Measurements from ENCODE around the gene SERPIND1.
A peak's percentile ranks its signal among the peaks of the same experiment; 100 is the strongest.

The SERPIND1 gene

DNA sequence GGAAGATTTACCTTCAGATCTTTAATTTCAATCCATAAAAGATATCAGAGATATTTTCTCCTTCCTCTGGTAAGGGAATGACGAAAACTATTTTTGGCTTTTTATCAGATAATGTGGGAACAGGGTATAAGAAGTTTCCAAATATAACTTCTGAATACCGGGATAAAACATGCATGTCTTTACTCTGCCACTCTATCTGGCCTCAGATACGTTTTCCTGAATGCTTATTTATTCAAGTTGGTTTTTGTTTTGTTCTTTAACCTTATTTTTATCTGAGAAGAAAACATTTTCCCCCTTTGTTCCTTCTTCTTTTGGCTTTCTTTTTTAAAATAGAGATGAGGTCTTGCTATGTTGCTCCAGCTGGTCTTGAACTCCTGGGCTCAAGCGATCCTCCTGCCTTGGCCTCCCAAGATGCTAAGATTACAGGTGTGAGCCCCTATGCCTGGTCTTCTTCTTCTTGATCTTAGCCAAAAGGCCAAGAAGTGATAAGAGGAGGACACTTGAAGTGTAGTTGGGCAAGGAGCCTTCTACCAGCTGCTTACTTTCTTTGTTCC is 1.5 kb downstream of the SERPIND1 start:
- DNase-seq (ENCODE audit: low spot score), result no peak

DNA sequence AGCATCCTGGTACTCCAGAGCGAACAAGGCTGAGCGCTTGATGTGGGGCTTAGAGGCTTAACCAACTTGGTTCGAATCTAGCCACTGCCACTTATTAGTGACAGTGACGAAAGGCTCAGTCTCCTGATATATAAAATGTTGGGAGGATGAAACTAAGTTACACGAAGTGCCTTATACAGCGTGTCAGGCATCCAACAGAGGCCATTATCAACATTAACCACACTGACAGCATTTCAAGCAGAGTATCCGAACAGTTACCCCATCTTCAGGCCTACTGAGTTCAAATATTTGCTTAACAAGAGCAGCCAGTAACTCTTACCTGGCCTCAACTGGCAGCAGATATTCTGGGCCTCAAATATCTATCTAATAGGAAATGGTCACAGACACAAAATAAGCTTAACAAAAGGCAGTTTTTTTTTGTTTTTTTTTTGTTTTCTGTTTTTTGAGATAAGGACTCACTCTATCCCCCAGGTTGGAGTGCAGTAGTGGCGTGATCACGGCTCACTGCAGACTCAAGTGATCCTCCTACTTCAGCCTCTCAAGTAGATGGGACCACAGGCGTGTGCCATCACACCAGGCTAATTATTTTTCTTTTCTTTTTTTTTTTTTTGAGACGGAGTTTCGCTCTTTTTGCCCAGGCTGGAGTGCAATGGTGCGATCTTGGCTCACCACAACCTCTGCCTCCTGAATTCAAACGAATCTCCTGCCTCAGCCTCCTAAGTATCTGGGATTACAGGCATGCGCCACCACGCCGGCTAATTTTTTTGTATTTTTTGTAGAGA is 2.9 kb downstream of the SERPIND1 start:
- DNase-seq (ENCODE audit: low spot score), result no peak

DNA sequence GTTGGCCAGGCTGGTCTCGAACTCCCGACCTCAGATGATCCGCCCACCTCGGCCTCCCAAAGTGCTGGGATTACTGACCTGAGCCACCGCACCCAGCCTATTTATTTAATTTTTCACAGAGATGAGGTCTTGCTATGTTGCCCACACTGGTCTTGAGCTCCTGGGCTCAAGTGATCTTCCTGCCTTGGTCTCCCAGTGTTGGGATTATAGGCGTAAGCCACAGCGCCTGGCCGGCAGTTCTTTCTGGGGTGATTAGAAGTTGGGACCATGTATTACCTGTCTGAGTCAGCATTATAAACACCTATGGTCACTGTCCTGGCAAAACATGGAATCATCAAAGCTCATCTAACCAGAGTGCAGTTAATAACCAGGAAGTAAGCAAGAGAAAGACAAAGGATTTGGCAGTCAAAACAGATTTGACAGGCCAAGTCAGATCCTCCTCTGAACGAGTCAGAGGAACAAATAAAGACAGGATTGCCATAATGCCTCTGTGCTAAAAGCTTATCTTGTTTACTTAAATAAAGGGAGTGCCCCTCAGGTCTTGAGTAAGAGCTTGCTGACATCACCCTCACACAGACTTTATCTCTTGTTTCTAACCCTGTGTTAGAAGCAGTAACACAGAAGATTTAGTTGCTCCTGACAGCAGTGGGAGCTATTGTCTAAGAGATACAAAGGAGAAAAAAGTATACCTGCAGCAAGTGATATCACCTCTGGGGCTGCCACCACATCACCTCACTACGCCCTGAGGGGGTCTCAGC is 3.7 kb downstream of the SERPIND1 start:
- peak; percentile 21 for DNase-seq (ENCODE audit: low spot score)

DNA sequence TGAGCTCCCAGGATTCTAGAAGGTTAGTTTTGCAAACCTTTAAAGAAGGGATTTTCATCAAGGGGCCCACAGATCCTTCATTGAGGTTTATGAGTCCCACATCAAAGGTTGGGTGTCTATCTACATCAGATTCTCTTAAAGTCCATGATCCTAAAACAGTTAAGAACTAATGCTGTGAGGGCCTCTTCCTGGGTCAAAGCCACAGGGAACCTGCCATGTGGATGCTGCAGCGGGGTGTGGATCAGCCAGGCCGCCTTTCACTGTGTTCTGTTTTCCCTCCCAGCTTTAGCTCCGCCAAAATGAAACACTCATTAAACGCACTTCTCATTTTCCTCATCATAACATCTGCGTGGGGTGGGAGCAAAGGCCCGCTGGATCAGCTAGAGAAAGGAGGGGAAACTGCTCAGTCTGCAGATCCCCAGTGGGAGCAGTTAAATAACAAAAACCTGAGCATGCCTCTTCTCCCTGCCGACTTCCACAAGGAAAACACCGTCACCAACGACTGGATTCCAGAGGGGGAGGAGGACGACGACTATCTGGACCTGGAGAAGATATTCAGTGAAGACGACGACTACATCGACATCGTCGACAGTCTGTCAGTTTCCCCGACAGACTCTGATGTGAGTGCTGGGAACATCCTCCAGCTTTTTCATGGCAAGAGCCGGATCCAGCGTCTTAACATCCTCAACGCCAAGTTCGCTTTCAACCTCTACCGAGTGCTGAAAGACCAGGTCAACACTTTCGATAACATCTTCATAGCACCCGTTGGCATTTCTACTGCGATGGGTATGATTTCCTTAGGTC is 5.3 kb downstream of the SERPIND1 start:
- DNase-seq (ENCODE audit: low spot score), result no peak

DNA sequence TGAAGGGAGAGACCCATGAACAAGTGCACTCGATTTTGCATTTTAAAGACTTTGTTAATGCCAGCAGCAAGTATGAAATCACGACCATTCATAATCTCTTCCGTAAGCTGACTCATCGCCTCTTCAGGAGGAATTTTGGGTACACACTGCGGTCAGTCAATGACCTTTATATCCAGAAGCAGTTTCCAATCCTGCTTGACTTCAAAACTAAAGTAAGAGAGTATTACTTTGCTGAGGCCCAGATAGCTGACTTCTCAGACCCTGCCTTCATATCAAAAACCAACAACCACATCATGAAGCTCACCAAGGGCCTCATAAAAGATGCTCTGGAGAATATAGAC is 5.9 kb downstream of the SERPIND1 start:
- DNase-seq (ENCODE audit: low spot score), result no peak

DNA sequence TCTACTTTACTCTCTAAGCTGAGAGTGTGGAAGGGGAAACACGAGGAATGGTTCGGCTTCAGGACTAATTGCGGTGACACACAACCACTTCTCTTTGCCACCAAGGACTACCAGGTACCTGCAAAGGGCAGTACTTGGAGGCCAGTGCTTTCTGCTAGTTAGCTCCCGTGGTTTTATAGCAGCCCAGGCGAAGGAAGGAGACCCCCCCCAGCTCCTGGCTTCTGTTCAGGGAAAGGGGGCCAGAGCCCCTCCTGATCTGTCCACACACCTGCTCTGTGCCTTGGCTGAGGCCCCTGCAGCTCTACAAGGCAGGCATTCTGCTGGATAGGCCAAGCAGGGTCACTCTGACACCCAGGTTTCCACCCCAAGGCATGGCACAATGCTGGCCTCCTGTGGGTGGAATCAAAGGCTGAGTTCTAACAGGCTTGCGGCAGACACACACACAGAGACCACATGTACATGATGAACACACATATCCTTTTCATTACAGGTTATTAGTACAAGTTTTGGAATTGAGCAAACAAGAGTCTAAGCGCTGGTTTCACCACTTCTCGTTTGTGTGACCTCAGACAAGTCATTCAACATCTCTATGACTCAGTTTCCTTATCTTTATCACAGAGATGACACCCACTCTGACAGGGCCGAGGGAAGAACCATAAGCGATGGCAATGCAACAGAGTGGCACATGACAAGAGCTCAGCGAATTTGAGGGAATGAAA is 7.5 kb downstream of the SERPIND1 start:
- DNase-seq (ENCODE audit: low spot score), result peak; percentile 67

DNA sequence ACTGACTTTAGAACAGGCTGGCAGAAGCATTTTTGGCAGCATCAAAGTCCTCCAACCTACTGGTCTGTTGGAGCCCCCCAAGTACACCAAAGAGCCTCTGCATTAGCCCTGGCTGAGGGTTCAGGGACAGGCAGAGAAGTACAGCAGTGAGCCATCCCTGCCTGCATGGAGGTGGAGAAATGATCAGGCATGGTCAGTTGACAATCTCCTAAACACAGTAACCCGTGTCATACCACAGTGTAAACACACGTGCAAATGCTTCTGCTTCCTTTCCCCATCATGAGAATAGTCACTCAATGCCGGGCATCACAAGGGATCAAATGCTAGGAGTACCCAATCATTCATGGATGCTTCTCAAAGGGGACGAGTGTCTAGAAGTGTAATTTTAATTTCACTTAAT is 8.2 kb downstream of the SERPIND1 start:
- no peak for DNase-seq (ENCODE audit: low spot score)

DNA sequence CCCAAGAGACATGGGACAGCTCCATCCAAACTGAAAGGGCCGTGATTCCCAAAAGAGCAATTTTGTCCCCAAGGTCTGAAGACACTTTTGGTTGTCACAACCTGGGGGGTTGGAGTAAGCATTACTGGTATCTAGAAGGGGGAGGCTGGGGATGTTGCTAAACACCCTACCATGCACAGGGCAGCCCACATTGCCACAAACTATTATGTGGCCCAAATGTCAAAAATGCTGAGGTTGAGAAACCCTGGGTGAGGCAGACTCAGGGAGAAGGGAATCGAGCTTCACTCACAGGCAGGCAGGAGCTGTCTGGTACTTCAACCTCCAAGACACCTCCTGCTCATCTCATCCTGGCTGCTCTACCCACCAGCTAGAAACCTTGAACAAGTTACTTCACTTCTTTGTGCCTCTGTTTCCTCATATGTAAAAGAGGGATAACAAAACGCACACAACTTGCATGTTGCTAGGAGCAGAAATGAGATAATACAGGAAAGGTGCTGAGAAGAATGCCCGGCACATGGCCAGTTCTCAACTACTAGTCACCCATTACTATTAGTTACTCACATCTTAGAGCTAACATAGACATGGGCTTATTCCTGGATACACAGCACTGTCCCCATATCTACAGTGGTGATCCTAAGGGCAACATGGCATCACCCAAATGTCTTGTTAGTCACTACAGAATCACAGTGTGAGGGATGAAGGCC is 8.8 kb downstream of the SERPIND1 start:
- no peak for DNase-seq (ENCODE audit: low spot score)

DNA sequence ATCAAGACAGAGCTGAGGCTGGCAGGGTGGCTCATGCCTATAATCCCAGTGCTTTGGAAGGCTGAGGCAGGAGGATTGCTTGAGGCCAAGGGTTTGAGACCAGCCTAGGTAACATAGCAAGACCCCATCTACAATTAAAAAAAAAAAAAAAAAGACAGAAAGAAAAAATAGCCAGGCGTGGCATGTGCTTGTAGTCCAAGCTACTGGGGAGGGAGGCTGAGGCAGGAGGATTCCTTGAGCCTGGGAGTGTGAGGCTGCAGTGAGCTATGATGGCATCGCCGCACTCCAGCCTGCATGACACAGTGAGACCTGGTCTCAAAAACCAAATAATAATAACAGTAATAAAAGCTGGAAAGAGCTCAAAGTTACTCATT is 9.4 kb downstream of the SERPIND1 start:
- DNase-seq (ENCODE audit: low spot score), result no peak

DNA sequence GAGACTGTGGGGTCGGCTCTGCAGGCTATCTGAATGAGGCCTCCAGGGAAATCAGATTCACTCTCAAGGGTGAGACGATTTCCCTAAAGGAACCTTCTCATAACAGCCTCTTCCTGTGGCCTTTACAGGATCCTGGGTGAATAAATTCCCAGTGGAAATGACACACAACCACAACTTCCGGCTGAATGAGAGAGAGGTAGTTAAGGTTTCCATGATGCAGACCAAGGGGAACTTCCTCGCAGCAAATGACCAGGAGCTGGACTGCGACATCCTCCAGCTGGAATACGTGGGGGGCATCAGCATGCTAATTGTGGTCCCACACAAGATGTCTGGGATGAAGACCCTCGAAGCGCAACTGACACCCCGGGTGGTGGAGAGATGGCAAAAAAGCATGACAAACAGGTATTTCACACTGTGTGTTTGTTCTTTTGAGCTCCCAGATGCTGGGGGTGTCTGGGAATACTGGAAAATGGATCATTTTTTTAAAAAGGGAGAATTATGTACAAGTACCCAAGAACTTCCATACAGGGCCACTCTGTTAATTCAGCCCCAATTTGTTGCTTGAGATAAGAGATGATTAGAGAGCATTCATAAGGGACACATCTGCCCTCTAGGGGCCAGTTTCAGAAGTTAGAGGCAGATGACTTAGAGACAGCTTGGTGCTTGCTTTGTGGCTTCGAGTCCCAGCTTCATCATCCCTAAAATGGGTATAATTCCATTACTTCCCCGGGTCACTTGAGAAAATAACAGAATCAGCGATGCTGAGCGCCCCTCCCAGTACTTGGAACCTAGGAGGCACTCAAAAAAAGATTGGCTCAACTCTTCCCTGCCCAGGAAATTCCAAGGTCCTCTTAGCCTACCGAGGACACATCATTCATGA is 10.2 kb downstream of the SERPIND1 start:
- peak; percentile 54 for DNase-seq (ENCODE audit: low spot score)

DNA sequence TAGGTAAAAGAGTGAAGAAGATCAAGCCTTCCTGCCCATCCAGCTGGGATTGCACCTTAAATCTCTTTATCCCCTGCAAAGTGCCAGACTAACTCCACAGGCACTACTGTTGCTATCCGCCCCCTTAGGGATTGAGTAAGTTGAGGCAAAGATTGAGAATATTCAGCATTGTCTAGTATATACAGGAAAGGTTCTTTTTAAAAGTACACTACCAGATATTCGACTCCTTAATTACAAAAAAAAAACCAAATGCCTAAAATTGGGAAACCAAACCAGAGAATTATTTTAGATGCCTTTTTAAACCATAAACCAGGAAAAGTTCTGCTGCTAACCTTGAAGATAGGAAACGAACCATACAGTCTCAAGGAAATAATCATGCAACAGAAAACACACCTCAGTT is 11.5 kb downstream of the SERPIND1 start:
- DNase-seq (ENCODE audit: low spot score), result no peak

DNA sequence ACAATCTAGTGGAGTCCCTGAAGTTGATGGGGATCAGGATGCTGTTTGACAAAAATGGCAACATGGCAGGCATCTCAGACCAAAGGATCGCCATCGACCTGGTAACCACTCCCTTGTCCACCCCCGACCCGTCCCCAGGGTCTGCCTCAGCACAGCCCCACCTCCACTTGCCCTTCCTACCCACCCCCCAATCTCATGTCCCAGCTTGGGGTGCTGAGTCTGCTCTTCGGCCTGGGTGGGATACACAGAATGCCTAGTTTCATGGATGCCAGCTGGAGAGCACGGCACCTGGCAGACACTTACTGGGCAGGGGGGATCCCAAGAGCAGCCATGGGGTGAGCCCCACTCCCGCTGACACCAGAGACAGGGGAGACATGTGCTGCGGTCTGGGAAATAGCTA is 12.1 kb downstream of the SERPIND1 start:
- DNase-seq (ENCODE audit: low spot score), result no peak

DNA sequence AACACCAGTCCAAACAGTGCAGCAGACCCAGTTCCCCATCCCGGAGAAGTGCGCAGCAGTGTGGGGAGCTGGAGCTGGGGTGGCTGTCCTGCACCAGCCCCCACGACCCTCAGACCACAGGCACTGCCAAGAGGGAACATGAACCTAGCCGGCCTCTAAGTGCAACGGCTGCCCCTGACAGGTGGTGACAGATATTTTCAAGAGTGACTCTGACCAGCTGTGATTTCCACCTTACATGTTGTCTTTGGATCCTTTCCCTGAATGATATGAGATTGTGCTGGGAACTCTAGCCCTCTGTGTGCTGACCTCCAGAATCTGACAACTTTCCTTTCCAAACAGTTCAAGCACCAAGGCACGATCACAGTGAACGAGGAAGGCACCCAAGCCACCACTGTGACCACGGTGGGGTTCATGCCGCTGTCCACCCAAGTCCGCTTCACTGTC is 12.6 kb downstream of the SERPIND1 start:
- no peak for DNase-seq (ENCODE audit: low spot score)

DNA sequence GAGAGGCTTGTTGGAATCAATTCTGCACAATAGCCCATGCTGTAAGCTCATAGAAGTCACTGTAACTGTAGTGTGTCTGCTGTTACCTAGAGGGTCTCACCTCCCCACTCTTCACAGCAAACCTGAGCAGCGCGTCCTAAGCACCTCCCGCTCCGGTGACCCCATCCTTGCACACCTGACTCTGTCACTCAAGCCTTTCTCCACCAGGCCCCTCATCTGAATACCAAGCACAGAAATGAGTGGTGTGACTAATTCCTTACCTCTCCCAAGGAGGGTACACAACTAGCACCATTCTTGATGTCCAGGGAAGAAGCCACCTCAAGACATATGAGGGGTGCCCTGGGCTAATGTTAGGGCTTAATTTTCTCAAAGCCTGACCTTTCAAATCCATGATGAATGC is 13.3 kb downstream of the SERPIND1 start:
- DNase-seq (ENCODE audit: low spot score), result no peak

DNA sequence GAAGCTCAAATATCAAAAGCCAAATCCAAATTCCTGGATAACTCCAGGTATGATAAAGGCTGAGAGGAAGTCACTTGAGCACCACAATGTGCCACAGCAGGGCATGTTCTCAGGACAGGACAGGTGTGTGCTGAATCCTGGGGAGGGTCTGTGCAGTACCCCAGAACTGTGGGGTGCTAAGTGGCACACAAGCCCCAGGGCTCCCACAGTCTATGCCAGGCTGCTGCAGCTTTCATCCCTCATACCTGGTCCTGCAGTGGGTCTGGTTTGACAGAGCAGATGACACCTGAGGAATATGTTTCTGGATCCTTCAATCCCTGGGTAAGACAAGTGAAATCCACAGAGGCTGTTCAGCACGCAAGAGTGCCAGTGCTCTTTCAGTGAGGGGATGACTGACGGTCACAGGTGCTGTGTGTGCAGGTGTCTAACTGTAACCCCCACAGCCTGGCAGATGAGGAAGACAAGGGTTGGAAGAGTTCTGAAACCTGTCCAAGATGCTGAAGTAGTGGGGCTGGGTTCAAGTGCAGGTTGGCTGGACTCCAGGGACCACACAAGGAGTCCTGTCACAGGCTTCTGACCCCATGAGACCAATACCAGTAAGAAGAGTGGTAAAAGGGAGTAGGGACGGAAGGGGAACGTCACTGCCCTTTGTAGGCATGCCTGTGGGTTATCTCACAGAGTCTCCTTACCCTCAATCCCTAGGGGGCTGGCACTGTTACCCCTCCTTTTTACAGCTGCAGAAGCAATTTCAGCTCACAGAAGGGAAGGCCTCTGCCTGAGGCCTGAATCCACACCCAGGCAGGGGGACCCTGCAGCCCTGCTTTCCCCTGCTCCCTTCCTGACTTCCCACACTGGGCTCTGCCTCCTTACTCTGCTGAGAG is 14.1 kb downstream of the SERPIND1 start:
- no peak for DNase-seq (ENCODE audit: low spot score)

DNA sequence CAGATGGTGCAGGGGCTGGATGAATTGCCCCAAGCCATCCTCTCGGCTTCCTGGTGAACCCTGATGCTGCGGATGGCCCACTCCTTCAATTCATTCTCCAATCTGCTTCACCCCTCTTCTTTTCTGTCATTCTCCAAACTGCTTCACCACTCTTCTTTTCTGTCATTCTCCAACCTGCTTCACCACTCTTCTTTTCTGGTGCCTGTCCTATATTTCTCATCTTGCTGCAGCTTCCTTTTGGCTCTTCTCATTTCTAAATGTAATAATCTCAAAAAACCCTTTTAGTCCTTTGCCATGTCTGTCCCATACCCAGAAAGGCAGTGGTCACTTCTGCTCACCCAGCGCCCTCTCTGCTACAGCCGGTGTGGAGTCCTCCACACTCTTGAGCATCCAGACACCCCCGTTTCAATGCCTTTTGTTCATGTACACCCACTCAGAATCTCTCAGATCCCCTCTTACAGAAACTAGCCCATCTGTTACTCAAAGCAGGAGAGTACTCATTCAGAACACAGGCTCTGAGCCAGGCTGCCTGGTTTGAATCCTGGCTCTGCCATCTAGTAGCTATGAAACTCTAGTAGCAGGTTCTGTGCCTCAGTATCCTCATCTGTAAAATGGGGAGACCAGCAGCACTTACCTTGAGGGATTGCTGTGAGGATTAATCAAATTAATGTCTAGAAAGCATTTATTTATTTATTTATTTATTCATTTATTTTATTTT is 14.9 kb downstream of the SERPIND1 start:
- no peak for DNase-seq (ENCODE audit: low spot score)

DNA sequence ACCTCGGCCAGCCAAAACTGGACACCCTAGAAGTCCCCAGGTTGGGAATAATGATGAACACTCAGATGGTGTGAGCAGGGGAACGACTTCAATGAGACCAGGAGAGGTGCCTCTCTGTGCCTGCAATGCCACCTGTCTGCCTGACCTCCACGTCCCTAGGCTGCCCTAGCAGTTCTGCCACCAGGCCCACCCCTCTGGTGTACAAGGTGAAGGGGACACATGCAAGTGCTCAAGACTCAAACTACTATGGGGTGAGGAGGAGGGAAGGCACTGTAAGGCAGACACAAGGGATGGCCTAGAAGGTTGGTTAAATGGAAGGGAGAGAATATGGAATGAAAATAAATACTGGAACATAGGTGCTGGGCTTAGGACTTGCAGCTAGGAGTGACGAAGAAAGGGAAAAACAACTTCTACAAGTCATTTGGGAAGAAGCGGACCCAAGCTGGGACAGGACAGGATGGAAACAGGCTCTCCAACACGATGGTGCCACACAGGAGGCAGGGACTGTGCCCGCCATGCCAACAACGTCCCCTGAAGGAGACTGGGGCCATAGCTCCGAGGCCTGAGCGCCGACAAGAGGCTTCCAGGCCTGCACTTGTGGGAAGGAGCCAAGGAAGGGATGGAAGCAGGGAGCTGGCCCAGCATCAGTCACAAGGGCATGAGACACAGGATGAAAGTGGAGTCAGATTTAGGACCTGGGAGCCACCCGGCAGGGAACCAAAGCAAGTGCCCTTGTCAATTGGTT is 18.5 kb downstream of the SERPIND1 start:
- no peak for DNase-seq (ENCODE audit: low spot score)
